Thymus (tissue), 11 donors: Measurements from ENCODE around the gene PPFIBP2. TPM values are rescaled to one million over a fixed set of nuclear protein-coding genes. Genes with fewer than 3 reads are reported as not detected.
A peak's percentile ranks its signal among the peaks of the same experiment; 100 is the strongest.
"Not testable (repeated sequence)": the region's sequence is repeated elsewhere in the genome, so short reads cannot be mapped to it uniquely, and the experiment has no call there.

Experiments
- DNase-seq, 9 donors: peaks; one replicate each; pipeline ENCODE4 v3.0.0-alpha.2; 2013; ENCODE audit warnings: low spot score in 9 of 9, low read depth in 6 of 9, missing footprints in 1 of 9
- H3K27ac ChIP-seq, 2 donors: one replicate each; pipeline ENCODE4 v1.5.1; 2013; ENCODE audit warnings: control low read depth in 1 of 2, low read depth in 1 of 2, low read length in 1 of 2, mild to moderate bottlenecking in 1 of 2, moderate library complexity in 1 of 2
- H3K27me3 ChIP-seq, 2 donors: one replicate each; pipeline ENCODE4 v1.5.1; 2013; ENCODE audit warnings: low read length in 1 of 2; ENCODE audit not compliant: control insufficient read depth in 2 of 2, insufficient read depth in 1 of 2
- H3K36me3 ChIP-seq, 2 donors: one replicate each; pipeline ENCODE4 v1.5.1; 2013; ENCODE audit warnings: low read length in 1 of 2, mild to moderate bottlenecking in 1 of 2, moderate library complexity in 1 of 2; ENCODE audit not compliant: control insufficient read depth in 2 of 2, insufficient read depth in 2 of 2
- H3K4me1 ChIP-seq, 2 donors: one replicate each; pipeline ENCODE4 v1.5.1; 2013; ENCODE audit warnings: low read length in 2 of 2; ENCODE audit not compliant: control insufficient read depth in 2 of 2, insufficient read depth in 2 of 2
- H3K4me3 ChIP-seq, 2 donors: one replicate each; pipeline ENCODE4 v1.5.1; 2013; ENCODE audit warnings: low read length in 2 of 2, control low read depth in 1 of 2, mild to moderate bottlenecking in 1 of 2
- H3K9me3 ChIP-seq, 2 donors: one replicate each; pipeline ENCODE4 v1.5.1; 2013; ENCODE audit warnings: low read length in 1 of 2, mild to moderate bottlenecking in 1 of 2; ENCODE audit not compliant: control insufficient read depth in 2 of 2, insufficient read depth in 1 of 2
- WGBS: extraction: QIAGEN DNeasy Blood & Tissue Kit; methylation state at CpG from one replicate; pipeline ENCODE4 v1.1.7; 2013; 5-methylcytosine and 5-hydroxymethylcytosine counted together
- polyA plus RNA-seq: library from polyadenylated mRNA; stranded (reverse); fragments of 200-250 nt; gene quantifications from one replicate; pipeline ENCODE4 v1.2.3, GENCODE V29; 2013
- total RNA-seq: library from RNA; stranded (reverse); fragments of 120-200 nt; gene quantifications from one replicate; pipeline ENCODE4 v1.2.4, GENCODE V29; 2013
- donor health status: healthy.

The PPFIBP2 gene
- total and polyA plus RNA-seq, 2 donors = 5.6 to 6.0 TPM

GRCh38 chr11:7646866-7647265, 133.1 kb downstream of the PPFIBP2 start:
- no peak for DNase-seq
- WGBS = 94% methylated on average over 2 of the region's 2 CpGs
- Histone ChIP-seq H3K9me3 (no peaks in the 10 kb centered on the region), H3K4me3 (no peak overlapping the region), H3K4me1 (no peaks in the 10 kb centered on the region), H3K27me3 (no peaks in the 10 kb centered on the region), H3K36me3 (no peaks in the 10 kb centered on the region), H3K27ac (no peak overlapping the region)

GRCh38 chr11:7648264-7648663, 134.5 kb downstream of the PPFIBP2 start:
- WGBS = 94% methylated on average over 3 of the region's 3 CpGs
- Histone ChIP-seq H3K27me3 (no peaks in the 10 kb centered on the region), H3K9me3 (no peaks in the 10 kb centered on the region), H3K4me3 (no peak overlapping the region), H3K4me1 (no peaks in the 10 kb centered on the region), H3K27ac (no peak overlapping the region), H3K36me3 (no peaks in the 10 kb centered on the region)
- no peak for DNase-seq

GRCh38 chr11:7651140-7651551, 137.3 kb downstream of the PPFIBP2 start:
- no peak for DNase-seq
- Histone ChIP-seq H3K36me3 (no peaks in the 10 kb centered on the region), H3K27ac (no peak overlapping the region)

GRCh38 chr11:7651700-7652099, 137.9 kb downstream of the PPFIBP2 start:
- Histone ChIP-seq H3K27ac (no peak overlapping the region), H3K9me3 (no peaks in the 10 kb centered on the region), H3K27me3 (no peaks in the 10 kb centered on the region), H3K36me3 (no peaks in the 10 kb centered on the region), H3K4me1 (no peaks in the 10 kb centered on the region), H3K4me3 (no peak overlapping the region)
- no peak for DNase-seq
- 95% methylated on average over 9 of the region's 9 CpGs for WGBS

More at GRCh38 chr11:7651140-7651551, 137.3 kb downstream of the PPFIBP2 start:
- Histone ChIP-seq H3K27me3 (no peaks in the 10 kb centered on the region), H3K4me3 (no peak overlapping the region), H3K9me3 (no peaks in the 10 kb centered on the region), H3K4me1 (no peaks in the 10 kb centered on the region)
- WGBS = 18% methylated on average over 5 of the region's 5 CpGs

- no peaks in the 10 kb centered on the region for H3K9me3 ChIP-seq
- H3K36me3 ChIP-seq = no peaks in the 10 kb centered on the region
- DNase-seq = no peak
- no peaks in the 10 kb centered on the region for H3K27me3 ChIP-seq
- no peaks in the 10 kb centered on the region for H3K4me1 ChIP-seq
- no peak overlapping the region for H3K4me3 ChIP-seq
- no peak overlapping the region for H3K27ac ChIP-seq
- WGBS = 96% methylated on average over 4 of the region's 4 CpGs
Measured at GRCh38 chr11:7654195-7654705, 140.5 kb downstream of the PPFIBP2 start.

GRCh38 chr11:7655253-7656217, 141.7 kb downstream of the PPFIBP2 start:
- no peaks in the 10 kb centered on the region for H3K36me3 ChIP-seq
- DNase-seq = no peak
- H3K4me1 ChIP-seq = no peaks in the 10 kb centered on the region
- WGBS = 94% methylated on average over 14 of the region's 14 CpGs
- H3K9me3 ChIP-seq = no peaks in the 10 kb centered on the region
- H3K27ac ChIP-seq = no peak overlapping the region
- H3K27me3 ChIP-seq = no peaks in the 10 kb centered on the region
- H3K4me3 ChIP-seq = no peak overlapping the region

- H3K9me3 ChIP-seq = no peaks in the 10 kb centered on the region
- WGBS = 94% methylated on average over 11 of the region's 11 CpGs
- H3K4me1 ChIP-seq = no peaks in the 10 kb centered on the region
- no peaks in the 10 kb centered on the region for H3K27me3 ChIP-seq
- H3K36me3 ChIP-seq = no peaks in the 10 kb centered on the region
- H3K27ac ChIP-seq = no peak overlapping the region
- H3K4me3 ChIP-seq = no peak overlapping the region
- no peak for DNase-seq
Measured at GRCh38 chr11:7656704-7657103, 142.9 kb downstream of the PPFIBP2 start.

- WGBS = 65% methylated on average over 15 of the region's 15 CpGs
- Histone ChIP-seq H3K27ac (no peak overlapping the region), H3K9me3 (no peaks in the 10 kb centered on the region), H3K4me1 (no peaks in the 10 kb centered on the region), H3K4me3 (no peak overlapping the region), H3K36me3 (no peaks in the 10 kb centered on the region), H3K27me3 (no peaks in the 10 kb centered on the region)
- peak in 1 of 9 donors; percentile 12 for DNase-seq
Measured at GRCh38 chr11:7657306-7658025, 143.7 kb downstream of the PPFIBP2 start.

- H3K27me3 ChIP-seq, H3K4me1 ChIP-seq, H3K9me3 ChIP-seq, DNase-seq, H3K4me3 ChIP-seq, H3K36me3 ChIP-seq, H3K27ac ChIP-seq: not testable (repeated sequence)
- WGBS = 89% methylated on average over 14 of the region's 16 CpGs
Measured at GRCh38 chr11:7663531-7663930, 149.7 kb downstream of the PPFIBP2 start.
